Mammary epithelial cell (primary cell): ENCODE results near the gene METRN.

Experiments used
- EZH2 ChIP-seq: IDR thresholded peaks from 2 replicates; pipeline ENCODE4 v1.6.1; 2012; ENCODE audit warnings: low read length, inconsistent platforms, borderline replicate concordance
- TF ChIP-seq, protein P1 (sequence below), 2 donors: IDR thresholded peaks in 1 of 2; conservative IDR thresholded peaks in 1 of 2; 2 replicates each; pipeline ENCODE4 v1.5.1; 2011 to 2012; ENCODE audit warnings: inconsistent platforms in 2 of 2, low read length in 2 of 2, mild to moderate bottlenecking in 2 of 2, control low read depth in 1 of 2, low read depth in 1 of 2; ENCODE audit not compliant: insufficient read depth in 1 of 2; ENCODE audit errors: extremely low read depth in 1 of 2

DNA sequence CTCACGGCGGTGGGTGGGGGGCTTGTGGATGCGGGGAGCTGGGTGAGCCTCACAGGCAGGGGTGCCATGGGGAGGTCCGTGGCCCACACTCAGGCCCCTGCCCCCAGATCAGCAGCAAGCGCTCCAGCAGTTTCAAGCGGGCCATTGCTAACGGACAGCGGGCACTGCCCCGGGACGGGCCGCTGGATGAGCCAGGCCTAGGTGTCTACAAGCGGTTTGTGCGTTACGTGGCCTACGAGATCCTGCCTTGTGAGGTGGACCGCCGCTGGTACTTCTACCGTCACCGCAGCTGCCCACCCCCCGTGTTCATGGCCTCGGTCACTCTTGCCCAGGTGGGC lies 38.4 kb upstream of the METRN start:
- TF ChIP-seq, protein P1, sequence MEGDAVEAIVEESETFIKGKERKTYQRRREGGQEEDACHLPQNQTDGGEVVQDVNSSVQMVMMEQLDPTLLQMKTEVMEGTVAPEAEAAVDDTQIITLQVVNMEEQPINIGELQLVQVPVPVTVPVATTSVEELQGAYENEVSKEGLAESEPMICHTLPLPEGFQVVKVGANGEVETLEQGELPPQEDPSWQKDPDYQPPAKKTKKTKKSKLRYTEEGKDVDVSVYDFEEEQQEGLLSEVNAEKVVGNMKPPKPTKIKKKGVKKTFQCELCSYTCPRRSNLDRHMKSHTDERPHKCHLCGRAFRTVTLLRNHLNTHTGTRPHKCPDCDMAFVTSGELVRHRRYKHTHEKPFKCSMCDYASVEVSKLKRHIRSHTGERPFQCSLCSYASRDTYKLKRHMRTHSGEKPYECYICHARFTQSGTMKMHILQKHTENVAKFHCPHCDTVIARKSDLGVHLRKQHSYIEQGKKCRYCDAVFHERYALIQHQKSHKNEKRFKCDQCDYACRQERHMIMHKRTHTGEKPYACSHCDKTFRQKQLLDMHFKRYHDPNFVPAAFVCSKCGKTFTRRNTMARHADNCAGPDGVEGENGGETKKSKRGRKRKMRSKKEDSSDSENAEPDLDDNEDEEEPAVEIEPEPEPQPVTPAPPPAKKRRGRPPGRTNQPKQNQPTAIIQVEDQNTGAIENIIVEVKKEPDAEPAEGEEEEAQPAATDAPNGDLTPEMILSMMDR (conservative IDR thresholded peaks at IDR 0.05 in 1 of 2, IDR thresholded peaks at IDR 0.05 in 1 of 2; ENCODE audit: extremely low read depth in 1 of 2, insufficient read depth in 1 of 2, low read depth in 1 of 2, low read length in 2 of 2), result no peak
- no peak for TF ChIP-seq EZH2
